Keratinocyte (primary cell): ENCODE data around the gene FGF11. TPM values are rescaled to one million over a fixed set of nuclear protein-coding genes. Genes with fewer than 3 reads are reported as not detected.

Experiments used
- DNase-seq: peaks from one replicate; pipeline ENCODE4 v3.0.0-alpha.2; 2011; ENCODE audit warnings: low read depth, missing footprints, low spot score
- FAIRE-seq: peaks from 2 replicates; lab custom pipeline; 2011; peaks lifted over from hg19 to GRCh38; lab: Jason Lieb, UNC
- H2AFZ ChIP-seq: 2 replicates; pipeline ENCODE4 v1.6.0; 2012; ENCODE audit warnings: low read length, control low read depth, inconsistent platforms; ENCODE audit not compliant: control insufficient read depth
- H3K27ac ChIP-seq: 2 replicates; pipeline ENCODE4 v1.5.1; 2011; ENCODE audit warnings: low read length; ENCODE audit not compliant: control insufficient read depth, insufficient read depth
- H3K27me3 ChIP-seq: 3 replicates; pipeline ENCODE4 v1.6.0; 2011; ENCODE audit warnings: low read length; ENCODE audit not compliant: control insufficient read depth, insufficient read depth; ENCODE audit errors: extremely low read depth
- H3K36me3 ChIP-seq, 2 experiments: 2 replicates in 1 of 2; 3 replicates in 1 of 2; pipeline ENCODE4 v1.5.1; 2011; ENCODE audit warnings: low read length in 2 of 2, mild to moderate bottlenecking in 1 of 2; ENCODE audit not compliant: control insufficient read depth in 2 of 2, insufficient read depth in 2 of 2; ENCODE audit errors: extremely low read depth in 1 of 2
- H3K4me1 ChIP-seq: 3 replicates; pipeline ENCODE4 v1.5.1; 2011; ENCODE audit warnings: low read length; ENCODE audit not compliant: control insufficient read depth, insufficient read depth; ENCODE audit errors: extremely low read depth
- H3K4me2 ChIP-seq: 3 replicates; pipeline ENCODE4 v1.6.0; 2011; ENCODE audit warnings: low read depth, low read length; ENCODE audit not compliant: control insufficient read depth, insufficient read depth; ENCODE audit errors: extremely low read depth
- H3K4me3 ChIP-seq, 3 experiments: fragments of 200-600 bp in 1 of 3; sonication (generic) in 1 of 3; 2 replicates in 2 of 3; 3 replicates in 1 of 3; pipeline ENCODE4 v1.5.1; 2011 to 2016; ENCODE audit warnings: low read length in 3 of 3, mild to moderate bottlenecking in 3 of 3, control low read depth in 2 of 3, inconsistent platforms in 1 of 3, low read depth in 1 of 3, mixed read lengths in 1 of 3, mixed run types in 1 of 3, moderate library complexity in 1 of 3; ENCODE audit not compliant: control insufficient read depth in 2 of 3, insufficient read depth in 2 of 3; ENCODE audit errors: extremely low read depth in 1 of 3
- H3K79me2 ChIP-seq: 2 replicates; pipeline ENCODE4 v1.6.0; 2012; ENCODE audit warnings: low read length; ENCODE audit not compliant: control insufficient read depth, insufficient read depth
- H3K9ac ChIP-seq: 3 replicates; pipeline ENCODE4 v1.6.0; 2011; ENCODE audit warnings: low read length; ENCODE audit not compliant: control insufficient read depth, insufficient read depth; ENCODE audit errors: extremely low read depth
- H3K9me1 ChIP-seq: 3 replicates; pipeline ENCODE4 v1.6.0; 2011; ENCODE audit warnings: low read length; ENCODE audit not compliant: control insufficient read depth, insufficient read depth; ENCODE audit errors: extremely low read depth
- H3K9me3 ChIP-seq: 2 replicates; pipeline ENCODE4 v1.5.1; 2012; ENCODE audit warnings: low read depth, low read length; ENCODE audit not compliant: control insufficient read depth
- H4K20me1 ChIP-seq: 3 replicates; pipeline ENCODE4 v1.6.0; 2011; ENCODE audit warnings: low read length; ENCODE audit not compliant: control insufficient read depth, insufficient read depth; ENCODE audit errors: extremely low read depth
- EZH2 ChIP-seq: IDR thresholded peaks from one replicate; pipeline ENCODE4 v1.6.1; 2012; ENCODE audit warnings: inconsistent platforms, mild to moderate bottlenecking, low read length, moderate library complexity
- dilution Hi-C: fragments of 300-500 bp; cut with MboI; formaldehyde crosslinking; loops from one replicate; pipeline ENCODE4 v1.7.0; 2020; ENCODE audit warnings: low sequenced_read_pairs; ENCODE audit not compliant: extremely low pct_ligation_motif_present
- polyA plus RNA-seq, 5 experiments: library from polyadenylated mRNA; depleted of rRNA in 3 of 5; stranded (reverse) in 3 of 5; stranded (forward) in 1 of 5; unstranded in 1 of 5; fragments of >200 nt; gene quantifications; 1 replicate in 1 of 5; 2 replicates in 3 of 5; 3 replicates in 1 of 5; pipeline versions ENCODE4 v1.2.1 to v1.2.3, GENCODE V29; 2011 to 2012; ENCODE audit warnings: missing spikeins in 2 of 5, low read depth in 1 of 5, low replicate concordance in 1 of 5
- TF ChIP-seq, protein P1 (sequence below), 3 experiments: IDR thresholded peaks in 1 of 3; conservative IDR thresholded peaks in 1 of 3; optimal IDR thresholded peaks in 1 of 3; 2 replicates in 2 of 3; 3 replicates in 1 of 3; pipeline versions ENCODE3 to v1.5.1; 2011; ENCODE audit warnings: low read length in 3 of 3, mild to moderate bottlenecking in 3 of 3, moderate library complexity in 2 of 3, control low read depth in 1 of 3, inconsistent platforms in 1 of 3; ENCODE audit not compliant: insufficient read depth in 2 of 3; ENCODE audit errors: extremely low read depth in 1 of 3

FGF11 gene
- polyA plus RNA-seq, 1 donor (not counting 4 experiments of a cell fraction or from before 2014, with no cell fraction given) = 30.4 TPM

DNA sequence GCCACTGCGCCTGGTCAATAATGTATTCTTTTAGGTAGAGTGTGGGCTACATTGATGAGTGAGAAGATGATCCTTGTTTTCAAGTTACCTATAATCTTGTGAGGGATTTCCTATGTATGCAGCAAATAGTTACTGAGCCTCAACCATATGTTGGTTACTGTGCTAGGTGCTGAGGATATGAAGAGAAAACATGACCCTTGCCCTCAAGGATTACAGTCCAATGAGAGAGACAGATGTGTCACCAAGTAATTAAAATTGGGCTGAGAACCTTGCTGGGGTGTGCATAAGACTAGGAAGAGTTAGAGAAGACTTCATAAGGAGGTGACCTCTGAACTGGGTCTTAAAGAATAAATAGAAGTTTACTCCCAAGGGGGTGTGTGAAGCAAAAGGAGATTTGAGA is 52.3 kb downstream of the FGF11 start:
- DNase-seq = no peak

DNA sequence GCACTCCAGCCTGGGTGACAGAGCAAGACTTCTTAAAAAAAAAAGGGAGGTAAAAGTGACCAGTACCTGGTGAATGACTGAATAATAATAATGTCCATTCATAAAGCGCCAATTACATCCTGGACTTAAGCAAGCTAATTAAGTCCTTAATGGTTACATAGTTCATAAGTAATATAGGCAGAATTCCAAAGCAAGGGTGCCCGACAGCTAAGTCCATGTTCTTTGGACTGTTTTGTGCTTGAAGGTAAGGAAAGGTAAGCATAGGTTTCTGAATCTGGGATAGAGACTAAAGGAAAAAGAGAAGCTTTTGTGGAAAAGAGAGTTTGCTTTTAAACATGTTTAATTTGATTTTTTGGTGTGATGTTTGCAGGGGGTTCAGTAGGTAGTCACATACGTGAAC is 54.6 kb downstream of the FGF11 start:
- H4K20me1 ChIP-seq = peaks cover 39% of the 10 kb centered on the region
- dilution Hi-C loops = no loop called here
- no peak for FAIRE-seq

More for the DNA sequence above, 52.3 kb downstream of the FGF11 start:
- Histone ChIP-seq H3K79me2 (peaks cover 99% of the 10 kb centered on the region), H2AFZ (no peak overlapping the region), H3K27me3 (no peaks in the 10 kb centered on the region), H4K20me1 (peaks cover 38% of the 10 kb centered on the region), H3K4me3 (no peak overlapping the region), H3K36me3 (peaks cover 22 to 23% of the 10 kb centered on the region in 2 experiments), H3K9me1 (peaks cover 4% of the 10 kb centered on the region), H3K9ac (no peak overlapping the region), H3K4me1 (peaks cover 12% of the 10 kb centered on the region), H3K4me2 (no peak overlapping the region), H3K27ac (no peak overlapping the region), H3K9me3 (no peaks in the 10 kb centered on the region)
- no peak for TF ChIP-seq EZH2
- dilution Hi-C loops = no loop called here
- FAIRE-seq = no peak

More for the DNA sequence above, 54.6 kb downstream of the FGF11 start:
- peaks cover 4% of the 10 kb centered on the region for H3K9me1 ChIP-seq
- peaks cover 85% of the 10 kb centered on the region for H3K79me2 ChIP-seq
- peaks cover 40 to 43% of the 10 kb centered on the region in 2 experiments for H3K36me3 ChIP-seq
- H3K9me3 ChIP-seq = no peaks in the 10 kb centered on the region
- peaks cover under 1% of the 10 kb centered on the region for H3K4me1 ChIP-seq
- no peak for DNase-seq
- H2AFZ ChIP-seq = no peak overlapping the region
- no peak overlapping the region for H3K4me2 ChIP-seq
- no peaks in the 10 kb centered on the region for H3K27me3 ChIP-seq
- H3K27ac ChIP-seq = no peak overlapping the region
- TF ChIP-seq, protein P1, sequence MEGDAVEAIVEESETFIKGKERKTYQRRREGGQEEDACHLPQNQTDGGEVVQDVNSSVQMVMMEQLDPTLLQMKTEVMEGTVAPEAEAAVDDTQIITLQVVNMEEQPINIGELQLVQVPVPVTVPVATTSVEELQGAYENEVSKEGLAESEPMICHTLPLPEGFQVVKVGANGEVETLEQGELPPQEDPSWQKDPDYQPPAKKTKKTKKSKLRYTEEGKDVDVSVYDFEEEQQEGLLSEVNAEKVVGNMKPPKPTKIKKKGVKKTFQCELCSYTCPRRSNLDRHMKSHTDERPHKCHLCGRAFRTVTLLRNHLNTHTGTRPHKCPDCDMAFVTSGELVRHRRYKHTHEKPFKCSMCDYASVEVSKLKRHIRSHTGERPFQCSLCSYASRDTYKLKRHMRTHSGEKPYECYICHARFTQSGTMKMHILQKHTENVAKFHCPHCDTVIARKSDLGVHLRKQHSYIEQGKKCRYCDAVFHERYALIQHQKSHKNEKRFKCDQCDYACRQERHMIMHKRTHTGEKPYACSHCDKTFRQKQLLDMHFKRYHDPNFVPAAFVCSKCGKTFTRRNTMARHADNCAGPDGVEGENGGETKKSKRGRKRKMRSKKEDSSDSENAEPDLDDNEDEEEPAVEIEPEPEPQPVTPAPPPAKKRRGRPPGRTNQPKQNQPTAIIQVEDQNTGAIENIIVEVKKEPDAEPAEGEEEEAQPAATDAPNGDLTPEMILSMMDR (optimal IDR thresholded peaks at IDR 0.05 in 1 of 3, IDR thresholded peaks at IDR 0.05 in 1 of 3, conservative IDR thresholded peaks at IDR 0.05 in 1 of 3; ENCODE audit: extremely low read depth in 1 of 3, insufficient read depth in 2 of 3, low read length in 3 of 3) = no peak
- no peak for TF ChIP-seq EZH2
- H3K4me3 ChIP-seq = no peak overlapping the region
- H3K9ac ChIP-seq = no peak overlapping the region

Other genes starting within 250 kb of the FGF11 start
- gene DLG4, start 219.7 kb upstream of the FGF11 start, polyA plus RNA-seq = 4.5 to 7.2 TPM (median 5.5 TPM) in 3 replicates
- gene ACADVL, start 219.6 kb upstream of the FGF11 start, polyA plus RNA-seq = 300 to 633 TPM (median 301 TPM) in 3 replicates
- gene DVL2, start 205.0 kb upstream of the FGF11 start, polyA plus RNA-seq = 3.7 to 6.3 TPM (median 4.7 TPM) in 3 replicates
- gene PHF23, start 200.1 kb upstream of the FGF11 start, polyA plus RNA-seq = 52.8 to 61.6 TPM (median 55.3 TPM) in 3 replicates
- gene GABARAP, start 197.1 kb upstream of the FGF11 start, polyA plus RNA-seq = 271 to 416 TPM (median 391 TPM) in 3 replicates
- gene CTDNEP1, start 187.8 kb upstream of the FGF11 start, polyA plus RNA-seq = 60.8 to 143 TPM (median 66.2 TPM) in 3 replicates
- 19.4 to 24.9 TPM (median 21.4 TPM) in 3 replicates for gene ELP5, start 187.3 kb upstream of the FGF11 start, polyA plus RNA-seq
- gene CLDN7, start 177.0 kb upstream of the FGF11 start, polyA plus RNA-seq = 6.3 to 9.0 TPM (median 6.8 TPM) in 3 replicates
- 0.05 TPM in 1 of 3 replicates, not detected in the others for gene SLC2A4, start 157.8 kb upstream of the FGF11 start, polyA plus RNA-seq
- gene YBX2, start 144.9 kb upstream of the FGF11 start, polyA plus RNA-seq = 0.01 to 0.05 TPM (median 0.05 TPM) in 3 replicates
- 769 to 1,493 TPM (median 948 TPM) in 3 replicates for gene EIF5A, start 131.9 kb upstream of the FGF11 start, polyA plus RNA-seq
- 20.7 to 54.1 TPM (median 24.7 TPM) in 3 replicates for gene GPS2, start 124.2 kb upstream of the FGF11 start, polyA plus RNA-seq
- gene NEURL4, start 110.2 kb upstream of the FGF11 start, polyA plus RNA-seq = 11.3 to 18.9 TPM (median 13.5 TPM) in 3 replicates
- 0.33 to 3.1 TPM (median 1.7 TPM) in 3 replicates for gene ACAP1, start 103.0 kb upstream of the FGF11 start, polyA plus RNA-seq
- gene KCTD11, start 87.3 kb upstream of the FGF11 start, polyA plus RNA-seq = 17.5 to 33.7 TPM (median 18.5 TPM) in 3 replicates
- not detected in 3 replicates for gene TMEM95, start 84.4 kb upstream of the FGF11 start, polyA plus RNA-seq
- 10.6 to 15.8 TPM (median 12.1 TPM) in 3 replicates for gene TNK1, start 58.4 kb upstream of the FGF11 start, polyA plus RNA-seq
- 30.5 to 82.8 TPM (median 36.9 TPM) in 3 replicates for gene PLSCR3, start 45.0 kb upstream of the FGF11 start, polyA plus RNA-seq
- gene TMEM256, start 35.4 kb upstream of the FGF11 start, polyA plus RNA-seq = 68.1 to 131 TPM (median 90.1 TPM) in 3 replicates
- 2.5 to 4.9 TPM (median 4.8 TPM) in 3 replicates for gene NLGN2, start 31.7 kb upstream of the FGF11 start, polyA plus RNA-seq
- gene SPEM1, start 19.2 kb upstream of the FGF11 start, polyA plus RNA-seq = not detected in 3 replicates
- gene SPEM2, start 13.9 kb upstream of the FGF11 start, polyA plus RNA-seq = not detected in 3 replicates
- gene SPEM3, start 10.7 kb upstream of the FGF11 start, polyA plus RNA-seq = not detected in 3 replicates
- gene TMEM102, start 4.1 kb upstream of the FGF11 start, polyA plus RNA-seq = 6.8 to 10.0 TPM (median 9.1 TPM) in 3 replicates
- 13.1 to 51.3 TPM (median 22.0 TPM) in 3 replicates for gene CHRNB1, start 5.5 kb downstream of the FGF11 start, polyA plus RNA-seq
- 20.9 to 23.9 TPM (median 21.8 TPM) in 3 replicates for gene ZBTB4, start 40.1 kb downstream of the FGF11 start, polyA plus RNA-seq
- gene SLC35G6, start 41.9 kb downstream of the FGF11 start, polyA plus RNA-seq = not detected in 3 replicates
- gene POLR2A, start 44.9 kb downstream of the FGF11 start, polyA plus RNA-seq = 8.3 to 24.3 TPM (median 17.5 TPM) in 3 replicates
- gene TNFSF12, start 109.5 kb downstream of the FGF11 start, polyA plus RNA-seq = 0.39 to 1.5 TPM (median 1.0 TPM) in 3 replicates
- 2.4 to 5.7 TPM (median 3.9 TPM) in 3 replicates for gene TNFSF13, start 119.2 kb downstream of the FGF11 start, polyA plus RNA-seq
- 98.9 to 110 TPM (median 99.1 TPM) in 3 replicates for gene SENP3, start 122.4 kb downstream of the FGF11 start, polyA plus RNA-seq
- gene CD68, start 140.1 kb downstream of the FGF11 start, polyA plus RNA-seq = 12.2 to 26.6 TPM (median 14.0 TPM) in 3 replicates
- 57.8 to 71.5 TPM (median 63.0 TPM) in 3 replicates for gene MPDU1, start 144.3 kb downstream of the FGF11 start, polyA plus RNA-seq
- gene SOX15, start 150.6 kb downstream of the FGF11 start, polyA plus RNA-seq = 85.7 to 111 TPM (median 86.2 TPM) in 3 replicates
- gene FXR2, start 175.4 kb downstream of the FGF11 start, polyA plus RNA-seq = 30.6 to 44.3 TPM (median 32.2 TPM) in 3 replicates
- 23.5 to 26.9 TPM (median 25.8 TPM) in 3 replicates for gene SAT2, start 188.3 kb downstream of the FGF11 start, polyA plus RNA-seq
- gene SHBG, start 190.6 kb downstream of the FGF11 start, polyA plus RNA-seq = 0.14 to 0.44 TPM (median 0.23 TPM) in 3 replicates
- gene ATP1B2, start 211.4 kb downstream of the FGF11 start, polyA plus RNA-seq = not detected in 3 replicates
- 14.3 to 60.6 TPM (median 22.0 TPM) in 3 replicates for gene TP53, start 248.0 kb downstream of the FGF11 start, polyA plus RNA-seq
- gene WRAP53, start 249.0 kb downstream of the FGF11 start, polyA plus RNA-seq = 7.7 to 10.6 TPM (median 8.2 TPM) in 3 replicates